Hematopoietic multipotent progenitor cell treated with erythropoietin and hydrocortisone succinate and interleukin-3 and kit ligand, for 6 days (in vitro differentiated cells): ENCODE results near the gene DDAH2.
"Not testable (repeated sequence)": the region's sequence is repeated elsewhere in the genome, so short reads cannot be mapped to it uniquely, and the experiment has no call there.

Source experiments
- DNase-seq: peaks from one replicate; pipeline ENCODE4 v3.0.0-alpha.2; 2015

The DDAH2 gene

GRCh38 chr6:31711233-31711632 is 17.9 kb downstream of the DDAH2 start:
- peak; percentile 92 for DNase-seq

GRCh38 chr6:31710523-31711219 is 18.4 kb downstream of the DDAH2 start:
- peak; percentile 43 for DNase-seq

- not testable (repeated sequence) for DNase-seq
Measured at GRCh38 chr6:31709157-31709556, 19.9 kb downstream of the DDAH2 start.

- DNase-seq, result no peak
Measured at GRCh38 chr6:31708224-31708623, 20.9 kb downstream of the DDAH2 start.

GRCh38 chr6:31707701-31708100 is 21.4 kb downstream of the DDAH2 start:
- no peak for DNase-seq

GRCh38 chr6:31706599-31706998 is 22.5 kb downstream of the DDAH2 start, which contains the start of gene LY6G6F:
LY6G6F (plus strand) TSS chr6:31706866; CDS start chr6:31706907, 41 bp downstream.
- no peak for DNase-seq

- no peak for DNase-seq
Measured at GRCh38 chr6:31705931-31706330, 23.2 kb downstream of the DDAH2 start.

- peak; percentile 99 for DNase-seq
Measured at GRCh38 chr6:31702819-31703716, 26.0 kb downstream of the DDAH2 start, which contains the start of gene ABHD16A. ABHD16A (minus strand) TSS chr6:31703324; CDS start chr6:31703281, 43 bp downstream.

- no peak for DNase-seq
Measured at GRCh38 chr6:31702405-31702818, 26.7 kb downstream of the DDAH2 start.

- peak; percentile 56 for DNase-seq
Measured at GRCh38 chr6:31701666-31702404, 27.3 kb downstream of the DDAH2 start.

GRCh38 chr6:31700740-31701401 is 28.2 kb downstream of the DDAH2 start:
- DNase-seq, result no peak

GRCh38 chr6:31697555-31697954 is 31.5 kb downstream of the DDAH2 start:
- no peak for DNase-seq

- DNase-seq, result no peak
Measured at GRCh38 chr6:31693535-31693934, 35.6 kb downstream of the DDAH2 start.

GRCh38 chr6:31692886-31693285 is 36.2 kb downstream of the DDAH2 start:
- no peak for DNase-seq

GRCh38 chr6:31692353-31692752 is 36.7 kb downstream of the DDAH2 start:
- DNase-seq, result no peak

GRCh38 chr6:31691564-31692108 is 37.5 kb downstream of the DDAH2 start:
- no peak for DNase-seq

GRCh38 chr6:31691078-31691463 is 38.0 kb downstream of the DDAH2 start:
- DNase-seq, result no peak

GRCh38 chr6:31690231-31691077 is 38.6 kb downstream of the DDAH2 start:
- peak; percentile 79 for DNase-seq

- peak; percentile 29 for DNase-seq
Measured at GRCh38 chr6:31689249-31690110, 39.6 kb downstream of the DDAH2 start.
